Stimulated activated effector memory CD8-positive, alpha-beta T cell treated with anti-CD3 and anti-CD28 coated beads, Interleukin-12 subunit alpha, Interleukin-12 subunit beta, amount 100 ng/mL, for 72 hours (primary cell): ENCODE measurements around the gene PAEP.

Experiments
- ATAC-seq: fragments of 150-1000 bp; cut with Tn5 transposase; 2 replicates; pipeline ENCODE4 v1.10.0; 2021
- DNase-seq, 2 donors: peaks; one replicate each; pipeline ENCODE4 v3.0.0; 2021 to 2022; ENCODE audit warnings: low spot score in 2 of 2
- H3K27ac Mint-ChIP-seq: one replicate; pipeline ENCODE4 v1.8.0; 2022; ENCODE audit warnings: mild to moderate bottlenecking, mixed read lengths
- H3K36me3 Mint-ChIP-seq: one replicate; pipeline ENCODE4 v1.8.0; 2022; ENCODE audit warnings: mild to moderate bottlenecking, mixed read lengths
- H3K4me1 Mint-ChIP-seq: one replicate; pipeline ENCODE4 v1.8.0; 2022; ENCODE audit warnings: mixed read lengths
- H3K4me3 Mint-ChIP-seq: one replicate; pipeline ENCODE4 v1.8.0; 2022; ENCODE audit warnings: mild to moderate bottlenecking, mixed read lengths
- H3K9me3 Mint-ChIP-seq: one replicate; pipeline ENCODE4 v1.8.0; 2022; ENCODE audit warnings: mixed read lengths

The PAEP gene

GRCh38 chr9:135555203-135555602 is 6.4 kb upstream of the PAEP start:
- peak; percentile 50 for ATAC-seq
- Mint-ChIP-seq H3K4me3 (no peak overlapping the region), H3K36me3 (no peaks in the 10 kb centered on the region), H3K4me1 (no peaks in the 10 kb centered on the region), H3K27ac (no peak overlapping the region), H3K9me3 (no peaks in the 10 kb centered on the region)
- no peak for DNase-seq

GRCh38 chr9:135555910-135556309 is 5.6 kb upstream of the PAEP start:
- H3K4me3 Mint-ChIP-seq: no peak overlapping the region
- DNase-seq: no peak
- no peak for ATAC-seq
- H3K4me1 Mint-ChIP-seq: no peaks in the 10 kb centered on the region
- no peaks in the 10 kb centered on the region for H3K9me3 Mint-ChIP-seq
- no peak overlapping the region for H3K27ac Mint-ChIP-seq
- H3K36me3 Mint-ChIP-seq: no peaks in the 10 kb centered on the region

- H3K4me1 Mint-ChIP-seq: no peaks in the 10 kb centered on the region
- H3K36me3 Mint-ChIP-seq: no peaks in the 10 kb centered on the region
- H3K4me3 Mint-ChIP-seq: no peak overlapping the region
- ATAC-seq: no peak
- H3K27ac Mint-ChIP-seq: no peak overlapping the region
- no peak for DNase-seq
- H3K9me3 Mint-ChIP-seq: no peaks in the 10 kb centered on the region
These were observed 1.9 kb upstream of the PAEP start for GRCh38 chr9:135559606-135560005.

- no peaks in the 10 kb centered on the region for H3K9me3 Mint-ChIP-seq
- H3K36me3 Mint-ChIP-seq: no peaks in the 10 kb centered on the region
- no peaks in the 10 kb centered on the region for H3K4me1 Mint-ChIP-seq
- no peak overlapping the region for H3K27ac Mint-ChIP-seq
- no peak overlapping the region for H3K4me3 Mint-ChIP-seq
- ATAC-seq (no peak), DNase-seq (no peak)
These were observed 734 bp downstream of the PAEP start for GRCh38 chr9:135562235-135562745.

- H3K4me1 Mint-ChIP-seq: no peaks in the 10 kb centered on the region
- ATAC-seq: no peak
- DNase-seq: no peak
- H3K4me3 Mint-ChIP-seq: no peak overlapping the region
- no peaks in the 10 kb centered on the region for H3K36me3 Mint-ChIP-seq
- no peaks in the 10 kb centered on the region for H3K9me3 Mint-ChIP-seq
- no peak overlapping the region for H3K27ac Mint-ChIP-seq
These were observed 1.5 kb downstream of the PAEP start for GRCh38 chr9:135563039-135563476.

- no peaks in the 10 kb centered on the region for H3K4me1 Mint-ChIP-seq
- no peak overlapping the region for H3K27ac Mint-ChIP-seq
- no peaks in the 10 kb centered on the region for H3K9me3 Mint-ChIP-seq
- no peak for ATAC-seq
- DNase-seq: no peak
- H3K36me3 Mint-ChIP-seq: no peaks in the 10 kb centered on the region
- H3K4me3 Mint-ChIP-seq: no peak overlapping the region
These were observed 2.3 kb downstream of the PAEP start for GRCh38 chr9:135563858-135564257.

GRCh38 chr9:135565141-135565628 is 3.6 kb downstream of the PAEP start:
- peaks cover 5% of the 10 kb centered on the region for H3K9me3 Mint-ChIP-seq
- ATAC-seq: peak; percentile 16
- no peaks in the 10 kb centered on the region for H3K4me1 Mint-ChIP-seq
- DNase-seq: no peak
- no peak overlapping the region for H3K4me3 Mint-ChIP-seq
- H3K36me3 Mint-ChIP-seq: no peaks in the 10 kb centered on the region
- H3K27ac Mint-ChIP-seq: no peak overlapping the region

GRCh38 chr9:135565636-135566035 is 4.1 kb downstream of the PAEP start:
- Mint-ChIP-seq H3K36me3 (no peaks in the 10 kb centered on the region), H3K27ac (no peak overlapping the region)

GRCh38 chr9:135566552-135566951 is 5.0 kb downstream of the PAEP start:
- Mint-ChIP-seq H3K4me1 (no peaks in the 10 kb centered on the region), H3K36me3 (no peaks in the 10 kb centered on the region), H3K27ac (no peak overlapping the region), H3K4me3 (no peak overlapping the region), H3K9me3 (peaks cover 5% of the 10 kb centered on the region)
- no peak for ATAC-seq
- no peak for DNase-seq

More at GRCh38 chr9:135565636-135566035, 4.1 kb downstream of the PAEP start:
- Mint-ChIP-seq H3K4me1 (no peaks in the 10 kb centered on the region), H3K9me3 (peaks cover 5% of the 10 kb centered on the region), H3K4me3 (no peak overlapping the region)
- ATAC-seq (peak; percentile 8), DNase-seq (no peak)

GRCh38 chr9:135567311-135567710 is 5.8 kb downstream of the PAEP start:
- DNase-seq: no peak
- Mint-ChIP-seq H3K27ac (no peak overlapping the region), H3K4me1 (no peaks in the 10 kb centered on the region), H3K36me3 (no peaks in the 10 kb centered on the region), H3K4me3 (no peak overlapping the region), H3K9me3 (peaks cover 5% of the 10 kb centered on the region)
- no peak for ATAC-seq

GRCh38 chr9:135568026-135568425 is 6.5 kb downstream of the PAEP start:
- Mint-ChIP-seq H3K27ac (no peak overlapping the region), H3K9me3 (peaks cover 5% of the 10 kb centered on the region), H3K36me3 (no peaks in the 10 kb centered on the region), H3K4me1 (no peaks in the 10 kb centered on the region), H3K4me3 (no peak overlapping the region)
- no peak for DNase-seq
- no peak for ATAC-seq

- no peaks in the 10 kb centered on the region for H3K36me3 Mint-ChIP-seq
- peaks cover 5% of the 10 kb centered on the region for H3K9me3 Mint-ChIP-seq
- H3K4me1 Mint-ChIP-seq: no peaks in the 10 kb centered on the region
- H3K4me3 Mint-ChIP-seq: no peak overlapping the region
- no peak for ATAC-seq
- no peak for DNase-seq
- H3K27ac Mint-ChIP-seq: no peak overlapping the region
These were observed 8.9 kb downstream of the PAEP start for GRCh38 chr9:135570456-135570855.

GRCh38 chr9:135572233-135572632 is 10.7 kb downstream of the PAEP start:
- Mint-ChIP-seq H3K27ac (no peak overlapping the region), H3K9me3 (peaks cover 5% of the 10 kb centered on the region), H3K4me1 (no peaks in the 10 kb centered on the region), H3K36me3 (no peaks in the 10 kb centered on the region), H3K4me3 (no peak overlapping the region)
- DNase-seq (no peak), ATAC-seq (no peak)

- H3K4me1 Mint-ChIP-seq: no peaks in the 10 kb centered on the region
- no peak for ATAC-seq
- no peak overlapping the region for H3K27ac Mint-ChIP-seq
- H3K9me3 Mint-ChIP-seq: peaks cover 5% of the 10 kb centered on the region
- DNase-seq: no peak
- H3K36me3 Mint-ChIP-seq: no peaks in the 10 kb centered on the region
- H3K4me3 Mint-ChIP-seq: no peak overlapping the region
These were observed 11.6 kb downstream of the PAEP start for GRCh38 chr9:135573124-135573523.

- ATAC-seq (no peak), DNase-seq (no peak)
- Mint-ChIP-seq H3K27ac (no peak overlapping the region), H3K9me3 (peaks cover under 1% of the 10 kb centered on the region), H3K4me3 (no peak overlapping the region), H3K4me1 (no peaks in the 10 kb centered on the region), H3K36me3 (no peaks in the 10 kb centered on the region)
These were observed 12.8 kb downstream of the PAEP start for GRCh38 chr9:135574331-135574730.

GRCh38 chr9:135574943-135575342 is 13.4 kb downstream of the PAEP start:
- Mint-ChIP-seq H3K9me3 (no peaks in the 10 kb centered on the region), H3K4me1 (no peaks in the 10 kb centered on the region), H3K36me3 (no peaks in the 10 kb centered on the region), H3K27ac (no peak overlapping the region), H3K4me3 (no peak overlapping the region)
- DNase-seq: no peak
- ATAC-seq: no peak
